K562 (cell line): ENCODE data around the gene NHLRC2. TPM values are rescaled to one million over a fixed set of nuclear protein-coding genes. Genes with fewer than 3 reads are reported as not detected.

Source experiments
- ATAC-seq: fragments of 200-7000 bp; cut with Tn5 transposase; 3 replicates; pipeline ENCODE4 v1.9.1; 2020; ENCODE audit warnings: moderate library complexity
- BruUV-seq: library from RNA; stranded (reverse); fragments of 400-500 nt; replicated peaks from 2 replicates; lab custom pipeline; 2021; lab: Mats Ljungman, UMichigan
- CTCF ChIA-PET: fragments of 300-600 bp; formaldehyde crosslinking; extraction: SDS; loops from one replicate; lab custom pipeline; 2021; ENCODE audit warnings: low intra/inter-chr PET ratio; lab: Yijun Ruan, JAX
- POLR2A ChIA-PET: fragments of 300-600, 350-650 bp; sonication (Branson Sonifier 250); formaldehyde crosslinking; extraction: SDS; loops from one replicate; lab custom pipeline; 2021; ENCODE audit warnings: antibody characterized with exemption, inconsistent platforms; lab: Yijun Ruan, JAX
- DNase-seq, 4 experiments: peaks; one replicate each; pipeline versions ENCODE4 v3.0.0 to v3.0.0-alpha.2; 2011 to 2018; ENCODE audit warnings: low spot score in 3 of 4, mixed read lengths in 3 of 4; ENCODE audit errors: extremely low read depth in 1 of 4
- FAIRE-seq: peaks from 2 replicates; lab custom pipeline; 2011; peaks lifted over from hg19 to GRCh38; lab: Jason Lieb, UNC
- H2AFZ ChIP-seq: 2 replicates; pipeline ENCODE4 v1.6.0; 2011; ENCODE audit warnings: low read depth, low read length, control low read depth, inconsistent platforms
- H3K27ac ChIP-seq: fragments of 200-600 bp; 3 replicates; pipeline ENCODE4 v1.8.0; 2011; ENCODE audit warnings: low read depth, mild to moderate bottlenecking, control low read depth, inconsistent platforms, low read length, moderate library complexity, mixed read lengths; ENCODE audit errors: extremely low read depth
- H3K27me3 ChIP-seq, 2 experiments: fragments of 300-600 bp in 1 of 2; 2 replicates in 1 of 2; 3 replicates in 1 of 2; pipeline versions ENCODE4 v1.6.0 to v1.8.0; 2011; ENCODE audit warnings: inconsistent platforms in 2 of 2, low read length in 2 of 2, mild to moderate bottlenecking in 1 of 2, mixed read lengths in 1 of 2, moderate library complexity in 1 of 2; ENCODE audit not compliant: control insufficient read depth in 2 of 2, insufficient read depth in 2 of 2
- H3K36me3 ChIP-seq: fragments of 300-600 bp; 3 replicates; pipeline ENCODE4 v1.8.0; 2011; ENCODE audit warnings: mild to moderate bottlenecking, low read length, inconsistent platforms; ENCODE audit not compliant: control insufficient read depth, insufficient read depth
- H3K4me1 ChIP-seq, 2 experiments: fragments of 200-600 bp in 1 of 2; replicated peaks in 1 of 2; 2 replicates in 1 of 2; 3 replicates in 1 of 2; pipeline versions ENCODE4 v1.5.1 to v1.8.0; 2011; ENCODE audit warnings: inconsistent platforms in 2 of 2, low read length in 2 of 2, mild to moderate bottlenecking in 1 of 2, mixed read lengths in 1 of 2, moderate library complexity in 1 of 2; ENCODE audit not compliant: control insufficient read depth in 2 of 2, insufficient read depth in 2 of 2
- H3K4me2 ChIP-seq: 2 replicates; pipeline ENCODE4 v1.6.1; 2011; ENCODE audit warnings: low read length, control low read depth, inconsistent platforms, mixed read lengths; ENCODE audit not compliant: insufficient read depth
- H3K4me3 ChIP-seq: fragments of 200-600 bp; sonication (generic), shearing (Covaris generic); 2 replicates; pipeline ENCODE4 v1.5.1; 2016; ENCODE audit warnings: control low read depth, inconsistent platforms
- H3K79me2 ChIP-seq: fragments of 200-600 bp; 3 replicates; pipeline ENCODE4 v1.8.0; 2011; ENCODE audit warnings: low read length, inconsistent platforms; ENCODE audit not compliant: control insufficient read depth, insufficient read depth
- H3K9ac ChIP-seq, 2 experiments: 2 replicates each; pipeline versions ENCODE4 v1.6.0 to v1.6.1; 2011; ENCODE audit warnings: low read depth in 2 of 2, low read length in 2 of 2, control low read depth in 1 of 2, inconsistent platforms in 1 of 2, mild to moderate bottlenecking in 1 of 2, mixed read lengths in 1 of 2; ENCODE audit not compliant: insufficient read depth in 1 of 2
- H3K9me1 ChIP-seq: one replicate; pipeline ENCODE4 v1.6.0; 2011; ENCODE audit warnings: inconsistent platforms, mild to moderate bottlenecking, low read length, moderate library complexity; ENCODE audit not compliant: control insufficient read depth, insufficient read depth
- H3K9me3 ChIP-seq: replicated peaks from 2 replicates; pipeline ENCODE4 v1.5.1; 2011; ENCODE audit warnings: low read depth, low read length, inconsistent platforms; ENCODE audit not compliant: control insufficient read depth, insufficient read depth
- H4K20me1 ChIP-seq: replicated peaks from 2 replicates; pipeline ENCODE4 v1.6.1; 2011; ENCODE audit warnings: low read length, inconsistent platforms, mixed read lengths; ENCODE audit not compliant: control insufficient read depth, insufficient read depth
- ATF3 ChIP-seq, 2 experiments: fragments of 450-650 bp in 1 of 2; sonication (generic) in 1 of 2; formaldehyde crosslinking in 1 of 2; IDR thresholded peaks in 1 of 2; conservative IDR thresholded peaks in 1 of 2; 2 replicates each; pipeline versions ENCODE4 v1.6.1 to v1.8.1; 2016 to 2023; ENCODE audit warnings: mild to moderate bottlenecking in 2 of 2, moderate library complexity in 2 of 2, inconsistent platforms in 1 of 2, missing genetic modification reagents in 1 of 2
- C11orf30 ChIP-seq: fragments of 450-650 bp; IDR thresholded peaks from 2 replicates; pipeline ENCODE4 v1.6.1; 2016; ENCODE audit warnings: low read depth, mild to moderate bottlenecking
- CBX8 ChIP-seq: fragments of 200-600 bp; sonication (generic); IDR thresholded peaks from 2 replicates; pipeline ENCODE4 v1.6.1; 2012; ENCODE audit warnings: borderline replicate concordance, mixed run types, low read depth, mild to moderate bottlenecking, moderate library complexity, mixed read lengths, low read length, control low read depth, inconsistent platforms; ENCODE audit not compliant: poor library complexity, severe bottlenecking; ENCODE audit errors: extremely low read depth
- GTF3C2 ChIP-seq: IDR thresholded peaks from 3 replicates; pipeline ENCODE4 v1.6.1; 2011; ENCODE audit warnings: borderline replicate concordance, mild to moderate bottlenecking, moderate library complexity; ENCODE audit not compliant: insufficient read length; ENCODE audit errors: extremely low read depth
- L3MBTL2 ChIP-seq: fragments of 450-650 bp; IDR thresholded peaks from 2 replicates; pipeline ENCODE4 v1.6.1; 2016; ENCODE audit warnings: mild to moderate bottlenecking, moderate library complexity
- NFE2 ChIP-seq: IDR thresholded peaks from 2 replicates; pipeline ENCODE4 v1.6.1; 2014; ENCODE audit warnings: antibody characterized with exemption, low read depth
- SMARCC2 ChIP-seq: fragments of 450-650 bp; IDR thresholded peaks from 2 replicates; pipeline ENCODE4 v1.6.1; 2017; ENCODE audit warnings: antibody characterized with exemption, moderate library complexity, mild to moderate bottlenecking, low read depth
- TAL1 ChIP-seq: fragments of 450-650 bp; IDR thresholded peaks from 2 replicates; pipeline ENCODE4 v1.6.1; 2016; ENCODE audit warnings: mild to moderate bottlenecking
- TCF7 ChIP-seq: sonication (generic); IDR thresholded peaks from 2 replicates; pipeline ENCODE4 v1.6.1; 2016; ENCODE audit warnings: antibody characterized with exemption, borderline replicate concordance
- ZNF146 ChIP-seq: IDR thresholded peaks from one replicate; pipeline ENCODE4 v1.6.1; 2018; ENCODE audit warnings: missing compliant biosample characterization; ENCODE audit not compliant: unreplicated experiment
- ZNF316 ChIP-seq: fragments of 450-650 bp; IDR thresholded peaks from 2 replicates; pipeline ENCODE4 v1.6.1; 2016
- ZNF384 ChIP-seq: IDR thresholded peaks from 2 replicates; pipeline ENCODE4 v1.6.1; 2012; ENCODE audit warnings: low read depth, low read length, improper control_type of control experiment
- WGBS: fragments of 100-300 bp; shearing (Covaris generic); methylation state at CpG from one replicate; pipeline ENCODE4 v1.1.6; 2016; ENCODE audit warnings: low coverage, mixed read lengths; ENCODE audit not compliant: insufficient coverage; ENCODE audit errors: missing lambda C conversion rate; 5-methylcytosine and 5-hydroxymethylcytosine counted together
- in situ Hi-C: fragments of 300-500 bp; cut with MboI; formaldehyde crosslinking; loops from 4 replicates; pipeline ENCODE4 v1.15.0; 2018; ENCODE audit warnings: inconsistent platforms, mixed read lengths
- intact Hi-C: fragments of 100-400 bp; cut with micrococcal nuclease; formaldehyde crosslinking; loops from 2 replicates; pipeline ENCODE4 v1.14.2; 2022
- polyA plus RNA-seq, 8 experiments: library from polyadenylated mRNA; depleted of rRNA in 4 of 8; stranded (reverse) in 5 of 8; unstranded in 3 of 8; fragments of >200 nt; fragmentation: Nextera tagmentation in 2 of 8; fragmentation: Illumina TruSeq in 1 of 8; extraction: Ambion mirVana in 2 of 8; extraction: Trizol in 1 of 8; gene quantifications; 2 replicates each; pipeline versions ENCODE4 v1.2.1 to v1.2.3, GENCODE V29; 2011 to 2014; ENCODE audit warnings: inconsistent platforms in 1 of 8, missing spikeins in 1 of 8
- total RNA-seq, 7 experiments: library from RNA; depleted of rRNA in 6 of 7; stranded (reverse); fragments of >200 nt in 6 of 7; fragmentation: Illumina TruSeq in 2 of 7; extraction: Trizol in 2 of 7; gene quantifications; 2 replicates each; pipeline versions ENCODE4 v1.2.1 to v1.2.3, GENCODE V29; 2011 to 2021; ENCODE audit warnings: low replicate concordance in 1 of 7
- TF ChIP-seq, protein P1 (sequence below): sonication (generic); formaldehyde crosslinking; IDR thresholded peaks from 2 replicates; pipeline ENCODE4 v1.8.0; 2023; ENCODE audit warnings: missing genetic modification reagents, mild to moderate bottlenecking, borderline replicate concordance

The NHLRC2 gene
- total and polyA plus RNA-seq, 9 of the 15 experiments (the other 6 are each of a cell fraction or from before 2014, with no cell fraction given), result 1.5 to 22.4 (median 10.3) TPM

DNA sequence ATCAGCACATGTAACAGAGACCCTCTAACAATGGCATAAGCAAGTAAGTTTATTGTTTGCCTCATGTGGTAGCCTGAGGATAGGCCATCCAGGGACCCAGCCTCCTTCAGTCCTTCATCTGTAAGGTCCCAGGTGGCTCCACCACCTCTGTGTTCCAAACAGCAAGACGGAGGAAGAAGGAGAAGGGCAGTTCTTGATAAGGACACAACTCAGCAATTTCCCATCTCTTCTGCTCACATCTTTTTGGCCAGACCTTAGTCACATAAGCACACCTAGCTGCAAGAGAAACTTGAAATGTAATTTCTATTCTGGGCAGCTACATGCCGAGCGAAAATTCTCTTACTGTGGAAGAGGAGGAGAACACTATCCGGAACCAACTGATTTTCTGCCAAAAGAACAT lies 34.5 kb upstream of the NHLRC2 start:
- Histone ChIP-seq H3K27ac (no peak overlapping the region; the same call in 2 of the 3 replicates), H3K4me3 (no peak overlapping the region), H3K36me3 (no peaks in the 10 kb centered on the region), H3K4me1 (peaks cover 13 to 21% of the 10 kb centered on the region in 2 experiments; a peak in 3 of 5 replicates), H2AFZ (peak overlapping the region; percentile 74), H3K79me2 (no peaks in the 10 kb centered on the region), H4K20me1 (no peaks in the 10 kb centered on the region), H3K4me2 (peak overlapping the region; percentile 45), H3K9ac (no peak overlapping the region), H3K9me1 (no peaks in the 10 kb centered on the region), H3K27me3 (no peaks in the 10 kb centered on the region), H3K9me3 (no peaks in the 10 kb centered on the region)
- FAIRE-seq (peak; percentile 67), DNase-seq (peak; percentile 8 to 49 (median 21)), ATAC-seq (peak; percentile 72)
- no TSS peak for BruUV-seq
- ChIA-PET POLR2A (no interaction called here), CTCF (no interaction called here)
- 6% methylated on average over 3 of the region's 4 CpGs for WGBS
- in situ Hi-C loops (no loop called here), intact Hi-C loops (no loop called here)
- no peak for TF ChIP-seq ATF3 (IDR thresholded peaks at IDR 0.05)
- TF ChIP-seq ATF3 (CRISPR knock-in tag; conservative IDR thresholded peaks at IDR 0.05), result no peak
- TF ChIP-seq C11orf30, result peak; percentile 80
- no peak for TF ChIP-seq TCF7
- TF ChIP-seq SMARCC2, result no peak
- no peak for TF ChIP-seq ZNF146
- TF ChIP-seq GTF3C2, result no peak
- TF ChIP-seq ZNF384, result no peak
- TF ChIP-seq ZNF316, result peak; percentile 85
- peak; percentile 32; the same call in 1 of the 2 replicates for TF ChIP-seq TAL1
- peak; percentile 59; the same call in 1 of the 2 replicates for TF ChIP-seq NFE2
- no peak for TF ChIP-seq CBX8
- TF ChIP-seq, protein P1, sequence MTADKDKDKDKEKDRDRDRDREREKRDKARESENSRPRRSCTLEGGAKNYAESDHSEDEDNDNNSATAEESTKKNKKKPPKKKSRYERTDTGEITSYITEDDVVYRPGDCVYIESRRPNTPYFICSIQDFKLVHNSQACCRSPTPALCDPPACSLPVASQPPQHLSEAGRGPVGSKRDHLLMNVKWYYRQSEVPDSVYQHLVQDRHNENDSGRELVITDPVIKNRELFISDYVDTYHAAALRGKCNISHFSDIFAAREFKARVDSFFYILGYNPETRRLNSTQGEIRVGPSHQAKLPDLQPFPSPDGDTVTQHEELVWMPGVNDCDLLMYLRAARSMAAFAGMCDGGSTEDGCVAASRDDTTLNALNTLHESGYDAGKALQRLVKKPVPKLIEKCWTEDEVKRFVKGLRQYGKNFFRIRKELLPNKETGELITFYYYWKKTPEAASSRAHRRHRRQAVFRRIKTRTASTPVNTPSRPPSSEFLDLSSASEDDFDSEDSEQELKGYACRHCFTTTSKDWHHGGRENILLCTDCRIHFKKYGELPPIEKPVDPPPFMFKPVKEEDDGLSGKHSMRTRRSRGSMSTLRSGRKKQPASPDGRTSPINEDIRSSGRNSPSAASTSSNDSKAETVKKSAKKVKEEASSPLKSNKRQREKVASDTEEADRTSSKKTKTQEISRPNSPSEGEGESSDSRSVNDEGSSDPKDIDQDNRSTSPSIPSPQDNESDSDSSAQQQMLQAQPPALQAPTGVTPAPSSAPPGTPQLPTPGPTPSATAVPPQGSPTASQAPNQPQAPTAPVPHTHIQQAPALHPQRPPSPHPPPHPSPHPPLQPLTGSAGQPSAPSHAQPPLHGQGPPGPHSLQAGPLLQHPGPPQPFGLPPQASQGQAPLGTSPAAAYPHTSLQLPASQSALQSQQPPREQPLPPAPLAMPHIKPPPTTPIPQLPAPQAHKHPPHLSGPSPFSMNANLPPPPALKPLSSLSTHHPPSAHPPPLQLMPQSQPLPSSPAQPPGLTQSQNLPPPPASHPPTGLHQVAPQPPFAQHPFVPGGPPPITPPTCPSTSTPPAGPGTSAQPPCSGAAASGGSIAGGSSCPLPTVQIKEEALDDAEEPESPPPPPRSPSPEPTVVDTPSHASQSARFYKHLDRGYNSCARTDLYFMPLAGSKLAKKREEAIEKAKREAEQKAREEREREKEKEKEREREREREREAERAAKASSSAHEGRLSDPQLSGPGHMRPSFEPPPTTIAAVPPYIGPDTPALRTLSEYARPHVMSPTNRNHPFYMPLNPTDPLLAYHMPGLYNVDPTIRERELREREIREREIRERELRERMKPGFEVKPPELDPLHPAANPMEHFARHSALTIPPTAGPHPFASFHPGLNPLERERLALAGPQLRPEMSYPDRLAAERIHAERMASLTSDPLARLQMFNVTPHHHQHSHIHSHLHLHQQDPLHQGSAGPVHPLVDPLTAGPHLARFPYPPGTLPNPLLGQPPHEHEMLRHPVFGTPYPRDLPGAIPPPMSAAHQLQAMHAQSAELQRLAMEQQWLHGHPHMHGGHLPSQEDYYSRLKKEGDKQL, result no peak
- TF ChIP-seq L3MBTL2, result no peak
